Mononuclear cell (primary cell): ENCODE measurements around the gene HNRNPM. TPM values are rescaled to one million over a fixed set of nuclear protein-coding genes. Genes with fewer than 3 reads are reported as not detected.
"Not testable (repeated sequence)": the region's sequence is repeated elsewhere in the genome, so short reads cannot be mapped to it uniquely, and the experiment has no call there.

Source experiments
- H3K27me3 ChIP-seq: 2 replicates; pipeline ENCODE4 v1.6.0; 2011; ENCODE audit warnings: low read length, control low read depth; ENCODE audit not compliant: insufficient read depth
- H3K4me1 ChIP-seq: 2 replicates; pipeline ENCODE4 v1.5.1; 2011; ENCODE audit warnings: mild to moderate bottlenecking, low read length, control low read depth; ENCODE audit not compliant: insufficient read depth
- H3K4me3 ChIP-seq: 2 replicates; pipeline ENCODE4 v1.5.1; 2011; ENCODE audit warnings: mild to moderate bottlenecking, low read length, moderate library complexity
- H3K9me3 ChIP-seq: 2 replicates; pipeline ENCODE4 v1.5.1; 2011; ENCODE audit warnings: low read depth, mild to moderate bottlenecking, control low read depth, low read length
- total RNA-seq: library from RNA; depleted of rRNA; stranded (reverse); fragments of >200 nt; gene quantifications from one replicate; pipeline ENCODE4 v1.2.3, GENCODE V29; 2012

The HNRNPM gene
- 104 TPM for total RNA-seq

- Histone ChIP-seq H3K27me3 (no peaks in the 10 kb centered on the region), H3K4me3 (peak within 1 kb of the TSS; percentile 97), H3K4me1 (peaks cover 47% of the 10 kb centered on the region), H3K9me3 (no peaks in the 10 kb centered on the region)
Observed at GRCh38 chr19:8444677-8445487, at the start of gene HNRNPM. Gene HNRNPM, plus strand, starts transcription at chr19:8444975. Its CDS starts 24 bp downstream, at chr19:8444999.

- Histone ChIP-seq H3K9me3 (no peaks in the 10 kb centered on the region), H3K4me1 (peaks cover 16% of the 10 kb centered on the region), H3K4me3 (no peak overlapping the region), H3K27me3 (no peaks in the 10 kb centered on the region)
Observed at GRCh38 chr19:8395621-8396082, 49.1 kb upstream of the HNRNPM start.

DNA sequence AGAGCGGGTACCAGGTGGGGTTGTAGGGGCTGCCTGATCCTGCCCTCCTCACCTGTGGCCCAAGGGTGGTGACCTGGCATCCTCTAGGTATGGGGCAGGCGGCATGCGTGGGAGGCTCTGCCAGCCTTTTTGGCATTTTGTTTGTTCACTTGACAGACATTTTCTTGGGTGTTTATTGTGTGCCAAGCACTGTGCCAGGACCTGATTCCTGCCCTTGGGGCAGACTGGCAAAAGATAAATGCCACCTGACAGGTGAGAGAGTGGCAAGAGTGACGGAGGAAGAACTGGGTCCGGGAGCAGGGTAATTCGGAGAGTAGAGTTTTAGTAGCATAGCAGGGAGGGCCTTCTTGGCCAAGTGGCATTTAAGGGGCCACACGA is 48.6 kb upstream of the HNRNPM start:
- H3K4me3 ChIP-seq: no peak overlapping the region
- no peaks in the 10 kb centered on the region for H3K9me3 ChIP-seq
- peaks cover 12% of the 10 kb centered on the region for H3K4me1 ChIP-seq
- H3K27me3 ChIP-seq: no peaks in the 10 kb centered on the region

- no peaks in the 10 kb centered on the region for H3K9me3 ChIP-seq
- peaks cover 7% of the 10 kb centered on the region for H3K4me1 ChIP-seq
- no peaks in the 10 kb centered on the region for H3K27me3 ChIP-seq
- no peak overlapping the region for H3K4me3 ChIP-seq
Observed at GRCh38 chr19:8396563-8397203, 48.1 kb upstream of the HNRNPM start.

DNA sequence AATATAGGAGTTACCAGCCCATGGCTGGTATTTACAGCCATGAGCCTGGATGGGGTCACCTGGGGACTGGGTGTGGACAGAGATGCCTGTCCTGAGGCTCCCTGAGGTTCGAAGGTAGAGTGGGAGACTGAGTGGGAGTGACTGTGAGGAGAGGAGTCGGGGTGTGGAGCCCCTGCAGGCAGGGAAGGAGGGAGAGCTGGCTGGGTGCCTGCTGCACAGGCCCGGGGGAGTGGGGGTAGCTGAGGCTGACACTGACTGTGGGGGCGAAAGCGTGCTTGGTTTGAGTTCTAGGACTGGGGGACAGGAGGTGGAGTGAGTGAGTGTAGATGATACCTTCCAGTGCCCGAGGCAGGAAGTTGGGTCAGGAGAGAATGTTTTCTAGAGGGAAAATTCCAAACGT is 47.5 kb upstream of the HNRNPM start:
- peaks cover 1% of the 10 kb centered on the region for H3K4me1 ChIP-seq
- no peaks in the 10 kb centered on the region for H3K27me3 ChIP-seq
- no peaks in the 10 kb centered on the region for H3K9me3 ChIP-seq
- no peak overlapping the region for H3K4me3 ChIP-seq

DNA sequence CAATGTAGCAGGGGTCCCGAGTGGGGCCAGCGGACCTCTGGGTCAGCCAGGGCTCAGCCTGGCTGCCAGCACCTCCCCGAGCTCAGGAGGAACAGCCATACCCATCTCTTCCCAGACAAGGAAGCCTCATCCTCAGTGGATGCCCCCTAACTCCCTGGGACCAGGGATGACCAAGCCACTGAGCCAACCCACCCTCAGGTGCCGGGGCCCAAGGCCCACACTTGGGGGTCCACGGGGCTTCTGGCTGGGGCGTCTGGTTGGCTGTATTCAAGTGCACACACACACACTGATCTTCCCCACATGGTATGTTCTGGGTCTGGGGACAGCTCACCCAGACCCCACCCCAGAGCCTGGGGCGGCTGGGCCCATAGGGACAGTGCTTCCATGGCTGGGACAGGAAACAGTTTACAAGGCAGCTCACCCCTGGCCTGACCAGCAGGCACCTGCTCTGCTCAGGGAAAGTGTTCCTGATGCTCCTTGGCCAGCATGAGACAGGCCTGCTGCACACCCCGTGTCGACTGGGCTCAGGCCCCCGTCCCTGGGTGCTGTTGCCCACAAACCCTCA is 46.9 kb upstream of the HNRNPM start:
- no peaks in the 10 kb centered on the region for H3K27me3 ChIP-seq
- H3K4me3 ChIP-seq: no peak overlapping the region
- H3K9me3 ChIP-seq: no peaks in the 10 kb centered on the region
- H3K4me1 ChIP-seq: no peaks in the 10 kb centered on the region

GRCh38 chr19:8398311-8398771 is 46.4 kb upstream of the HNRNPM start:
- Histone ChIP-seq H3K4me3 (no peak overlapping the region), H3K4me1 (no peaks in the 10 kb centered on the region), H3K27me3 (no peaks in the 10 kb centered on the region), H3K9me3 (no peaks in the 10 kb centered on the region)

GRCh38 chr19:8399681-8400188 is 45.0 kb upstream of the HNRNPM start:
- no peaks in the 10 kb centered on the region for H3K4me1 ChIP-seq
- H3K9me3 ChIP-seq: no peaks in the 10 kb centered on the region
- H3K27me3 ChIP-seq: no peaks in the 10 kb centered on the region
- H3K4me3 ChIP-seq: no peak overlapping the region

GRCh38 chr19:8401981-8402411 is 42.8 kb upstream of the HNRNPM start:
- no peaks in the 10 kb centered on the region for H3K9me3 ChIP-seq
- H3K4me3 ChIP-seq: no peak overlapping the region
- H3K27me3 ChIP-seq: no peaks in the 10 kb centered on the region
- H3K4me1 ChIP-seq: no peaks in the 10 kb centered on the region

DNA sequence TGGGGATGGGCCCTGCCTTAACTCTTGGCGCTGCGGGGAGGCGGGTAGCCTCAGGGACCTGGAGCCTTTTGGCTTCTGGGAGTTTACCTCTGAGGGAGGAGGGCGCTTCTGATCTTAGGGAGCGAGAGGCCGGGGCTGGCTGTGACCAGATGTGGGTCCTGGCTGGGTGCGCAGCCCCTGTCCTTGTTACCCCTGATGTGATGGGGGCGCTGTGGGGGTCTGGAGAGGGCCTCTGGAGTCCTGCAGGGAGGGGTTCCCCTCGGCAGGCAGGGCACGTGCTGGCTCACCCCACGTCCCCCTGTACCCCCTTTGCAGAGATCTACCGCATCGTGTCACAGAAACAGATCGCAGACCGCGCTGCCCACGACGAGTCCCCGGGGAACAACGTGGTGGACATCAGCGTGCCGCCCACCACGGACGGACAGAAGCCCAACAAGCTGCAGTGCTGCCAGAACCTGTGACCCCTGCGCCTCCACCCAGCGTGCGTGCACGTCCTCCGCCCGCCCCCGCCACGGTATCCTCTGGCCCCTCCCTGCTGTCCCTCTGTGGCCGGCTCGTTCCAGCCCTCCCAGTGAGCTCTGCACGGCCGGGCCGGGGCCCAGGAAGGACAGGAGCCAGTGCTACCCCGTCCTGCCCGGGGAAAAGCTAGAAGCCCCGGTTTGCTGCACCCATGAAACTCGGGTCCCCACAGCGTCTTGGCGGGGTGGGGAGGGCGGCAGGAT is 41.5 kb upstream of the HNRNPM start:
- Histone ChIP-seq H3K9me3 (no peaks in the 10 kb centered on the region), H3K4me3 (no peak overlapping the region), H3K27me3 (no peaks in the 10 kb centered on the region), H3K4me1 (no peaks in the 10 kb centered on the region)

- H3K4me1 ChIP-seq: no peaks in the 10 kb centered on the region
- H3K9me3 ChIP-seq: no peaks in the 10 kb centered on the region
- no peak overlapping the region for H3K4me3 ChIP-seq
- no peaks in the 10 kb centered on the region for H3K27me3 ChIP-seq
Observed at GRCh38 chr19:8403820-8404109, 41.0 kb upstream of the HNRNPM start.

GRCh38 chr19:8404391-8405151 is 40.2 kb upstream of the HNRNPM start:
- no peak overlapping the region for H3K4me3 ChIP-seq
- no peaks in the 10 kb centered on the region for H3K4me1 ChIP-seq
- H3K9me3 ChIP-seq: no peaks in the 10 kb centered on the region
- no peaks in the 10 kb centered on the region for H3K27me3 ChIP-seq

- H3K4me1 ChIP-seq: peaks cover 12% of the 10 kb centered on the region
- not testable (repeated sequence) for H3K9me3 ChIP-seq, H3K4me3 ChIP-seq, H3K27me3 ChIP-seq
Observed at GRCh38 chr19:8410718-8411117, 34.1 kb upstream of the HNRNPM start.

- Histone ChIP-seq H3K27me3 (no peaks in the 10 kb centered on the region), H3K4me1 (peaks cover 15% of the 10 kb centered on the region), H3K9me3 (no peaks in the 10 kb centered on the region), H3K4me3 (peak within 1 kb of the TSS; percentile 78)
Observed at GRCh38 chr19:8412783-8413628, 31.8 kb upstream of the HNRNPM start, which contains the start of gene MARCHF2. Gene MARCHF2, plus strand, starts transcription at chr19:8413305. Its CDS starts 8,536 bp downstream, at chr19:8421841.
